Neural progenitor cell (in vitro differentiated cells): ENCODE data around the gene ITGA2B.

Source experiments
- CTCF ChIP-seq: fragments of 200-600 bp; sonication (generic); IDR thresholded peaks from 2 replicates; pipeline ENCODE4 v1.5.1; 2017; ENCODE audit warnings: antibody characterized with exemption, mild to moderate bottlenecking
- EZH2 ChIP-seq: fragments of 200-600 bp; sonication (generic); IDR thresholded peaks from 2 replicates; pipeline ENCODE4 v1.6.1; 2017; ENCODE audit warnings: antibody characterized with exemption, mild to moderate bottlenecking, moderate library complexity

GRCh38 chr17:44379887-44380286, 9.6 kb downstream of the ITGA2B start:
- TF ChIP-seq EZH2: no peak
- TF ChIP-seq CTCF: no peak
